ENCODE results near the gene GALNT2.

The GALNT2 gene

GRCh38 chr1:230170622-230171021 lies 103.6 kb downstream of the GALNT2 start:
- DNase-seq, result no peak

- no peak for DNase-seq
These were observed 104.4 kb downstream of the GALNT2 start for GRCh38 chr1:230171356-230172015.

GRCh38 chr1:230172016-230172537 lies 105.0 kb downstream of the GALNT2 start:
- DNase-seq, result no peak

GRCh38 chr1:230173187-230173975 lies 106.3 kb downstream of the GALNT2 start:
- no peak for DNase-seq

GRCh38 chr1:230174041-230174440 lies 107.0 kb downstream of the GALNT2 start:
- DNase-seq, result no peak

- no peak for DNase-seq
These were observed 107.6 kb downstream of the GALNT2 start for GRCh38 chr1:230174471-230175162.

DNA sequence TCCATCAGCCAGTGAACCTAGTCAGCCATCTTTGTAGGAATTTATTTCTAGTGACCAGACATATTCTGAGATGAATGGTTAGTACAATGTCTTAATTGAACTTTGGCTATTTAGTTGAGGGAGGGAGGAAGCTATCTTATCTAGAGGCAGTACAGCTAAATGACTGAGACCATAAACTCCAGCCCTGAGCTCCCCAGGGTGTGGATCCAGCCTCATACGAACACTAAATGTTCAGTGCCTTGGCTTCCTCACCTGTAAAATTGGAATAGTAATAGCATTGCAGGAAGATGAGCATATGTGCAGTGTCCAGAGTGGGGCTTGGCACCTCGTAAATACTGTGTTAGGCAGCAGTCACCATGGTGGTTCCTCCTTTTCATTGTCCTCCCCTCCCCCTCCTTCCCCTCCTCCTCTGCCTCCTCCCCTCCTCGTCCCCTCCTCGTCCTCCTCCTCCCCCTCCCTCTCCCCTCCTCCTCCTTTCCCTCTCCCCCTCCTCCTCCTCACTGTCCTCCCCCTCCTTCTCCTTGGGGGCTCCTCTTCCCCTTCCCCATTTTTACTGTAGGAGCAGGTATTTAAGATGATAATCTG lies 108.2 kb downstream of the GALNT2 start:
- DNase-seq, result no peak

GRCh38 chr1:230175839-230176238 lies 108.8 kb downstream of the GALNT2 start:
- DNase-seq, result no peak

DNA sequence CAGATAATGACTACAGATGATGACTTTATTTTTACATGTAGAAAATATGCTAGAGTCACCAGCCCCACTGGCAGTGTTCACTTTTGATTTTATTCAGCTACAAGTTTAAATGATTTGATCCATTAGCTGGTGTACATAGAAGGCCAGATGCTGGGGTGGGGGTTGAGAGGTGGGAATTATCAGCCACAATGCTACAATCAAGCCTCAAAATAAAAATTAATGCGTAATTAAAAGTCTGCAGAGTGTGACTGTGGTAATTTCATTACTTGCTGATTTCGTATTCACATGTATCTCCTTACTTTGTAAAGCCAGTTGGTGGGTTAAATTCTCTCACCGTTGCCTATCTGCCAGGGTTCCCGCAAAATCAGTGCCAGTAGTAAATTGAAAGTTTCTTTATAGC lies 109.3 kb downstream of the GALNT2 start:
- DNase-seq, result no peak

DNA sequence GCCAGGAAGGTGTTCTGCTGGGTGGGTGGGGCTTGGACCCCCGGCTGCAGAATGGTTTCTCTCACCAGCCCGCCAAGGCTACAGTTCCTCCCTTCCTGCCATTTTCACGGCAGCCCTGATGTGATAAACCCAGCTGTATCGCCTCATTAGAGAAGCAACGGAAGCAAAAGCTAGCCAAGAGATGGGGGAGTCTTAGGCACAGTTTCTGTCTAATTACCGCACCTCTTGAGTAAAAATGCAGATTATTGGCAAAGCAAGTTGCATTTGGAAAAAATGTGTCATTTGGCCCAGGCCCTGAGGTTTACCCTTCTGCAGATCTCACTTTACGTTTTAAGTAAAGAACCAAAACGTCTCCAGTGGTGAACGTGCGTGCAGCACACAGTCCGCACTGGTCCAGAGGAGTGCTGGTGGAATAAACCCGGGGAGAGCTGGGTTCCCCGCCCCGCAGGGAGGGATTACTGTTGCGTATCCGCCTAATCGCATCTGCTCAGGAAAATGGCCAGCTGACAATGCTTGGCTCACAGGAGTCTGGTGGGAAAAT lies 109.9 kb downstream of the GALNT2 start:
- no peak for DNase-seq

- no peak for DNase-seq
These were observed 112.2 kb downstream of the GALNT2 start for GRCh38 chr1:230179249-230179648.

DNA sequence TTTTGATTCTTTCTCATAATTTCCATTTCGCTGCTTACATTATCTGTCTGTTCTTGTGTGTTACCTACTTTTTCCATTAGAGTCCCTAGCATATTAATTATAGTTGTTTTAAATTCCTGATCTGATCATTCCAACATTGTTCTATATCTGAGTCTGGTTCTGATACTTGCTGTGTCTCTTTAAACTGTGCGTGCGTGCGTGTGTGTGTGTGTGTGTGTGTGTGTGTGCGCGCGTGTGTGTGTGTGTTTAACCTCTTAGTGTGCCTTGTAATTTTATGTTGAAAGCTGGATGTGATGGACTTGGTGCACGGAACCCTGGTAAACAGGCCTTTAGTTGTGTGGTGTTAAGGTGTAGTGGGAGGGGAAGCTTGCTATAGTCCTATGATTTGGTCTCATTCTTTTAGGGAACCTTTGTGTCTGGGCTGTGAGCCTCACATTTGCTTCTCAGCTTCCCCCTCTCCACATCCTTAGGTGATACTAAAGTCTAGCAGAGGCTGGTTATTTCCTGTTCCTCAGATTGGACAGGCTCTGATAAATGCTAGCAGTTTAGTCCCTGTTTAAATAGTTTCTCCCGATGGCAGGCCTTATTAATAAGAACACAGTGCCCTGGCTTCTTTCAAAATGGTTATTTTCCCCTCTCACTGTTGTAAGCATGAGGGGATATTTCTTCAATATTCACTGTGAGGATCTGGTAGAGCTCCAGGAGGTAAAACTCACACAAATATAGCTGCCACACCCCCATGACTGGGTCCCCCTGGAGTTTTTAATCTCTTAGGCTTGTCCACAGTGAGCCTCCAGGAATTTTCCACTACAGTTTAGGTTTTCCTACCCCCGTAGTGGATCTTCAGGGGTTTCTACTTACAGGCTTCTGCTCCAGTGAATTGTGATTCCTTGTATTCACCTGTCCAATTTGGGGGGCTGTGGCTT lies 118.3 kb downstream of the GALNT2 start:
- no peak for DNase-seq

DNA sequence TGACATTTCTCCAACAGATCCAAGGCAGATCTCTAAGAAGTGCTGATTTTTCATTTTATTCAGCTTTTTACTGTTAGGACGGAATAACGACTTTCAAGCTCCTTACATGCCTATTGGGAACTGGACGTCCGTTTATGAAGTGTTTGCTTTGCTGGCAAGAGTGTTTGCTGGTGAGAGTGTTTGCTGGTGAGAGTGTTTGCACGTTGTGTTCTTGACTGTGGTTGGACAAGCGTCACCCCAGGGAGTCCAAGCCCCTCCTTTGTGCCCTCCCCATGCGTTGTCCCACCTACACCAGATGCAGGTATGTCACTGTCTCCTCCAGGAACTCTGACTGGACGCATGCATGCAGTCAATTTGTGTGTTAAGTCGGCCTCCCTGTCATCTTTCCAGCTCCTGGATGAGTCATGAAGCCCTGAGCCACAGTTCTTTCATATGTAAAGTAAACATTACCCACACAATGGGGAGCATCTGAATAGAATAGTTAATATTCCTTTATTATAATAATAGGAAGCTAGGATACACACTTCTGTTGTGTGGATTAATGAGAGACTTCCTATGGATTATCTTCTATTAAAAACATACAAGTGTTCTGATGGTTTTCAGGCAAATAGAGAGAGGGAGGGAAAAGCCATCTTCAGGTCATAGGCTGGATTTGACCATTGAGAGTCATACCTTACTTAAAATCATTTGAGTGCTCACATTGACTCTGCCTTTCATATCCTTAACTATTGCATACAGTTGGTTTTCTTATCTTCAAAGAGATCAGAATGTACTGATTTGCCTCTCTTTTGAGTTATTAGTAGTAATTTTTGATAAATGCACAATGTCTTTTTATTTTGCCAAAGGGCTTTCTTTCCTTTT lies 119.2 kb downstream of the GALNT2 start:
- DNase-seq, result no peak

DNA sequence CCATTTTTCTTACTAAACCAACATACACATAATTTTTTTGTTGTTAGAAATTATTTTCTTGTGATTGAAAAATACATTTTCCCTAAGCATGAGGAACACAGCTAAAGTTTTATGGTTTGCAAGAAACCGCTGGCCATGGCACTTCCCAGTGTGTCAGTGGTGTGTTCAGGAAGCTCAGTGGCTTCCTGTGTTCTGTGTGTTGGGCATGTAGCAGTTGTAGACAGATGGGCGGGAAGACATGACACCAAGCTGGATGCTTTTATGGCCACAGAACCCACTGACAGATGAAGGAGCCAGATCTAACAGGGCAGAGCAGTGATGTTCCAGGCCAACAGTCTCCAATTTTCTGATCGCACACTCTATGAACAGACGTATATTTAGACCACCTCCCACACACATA lies 119.8 kb downstream of the GALNT2 start:
- no peak for DNase-seq

- DNase-seq, result no peak
These were observed 120.3 kb downstream of the GALNT2 start for GRCh38 chr1:230187290-230187689.

- DNase-seq, result no peak
These were observed 121.8 kb downstream of the GALNT2 start for GRCh38 chr1:230188826-230189225.

- no peak for DNase-seq
These were observed 122.3 kb downstream of the GALNT2 start for GRCh38 chr1:230189341-230189740.

- DNase-seq, result no peak
These were observed 122.8 kb downstream of the GALNT2 start for GRCh38 chr1:230189824-230190223.

- no peak for DNase-seq
These were observed 124.2 kb downstream of the GALNT2 start for GRCh38 chr1:230191079-230191804.

- DNase-seq, result no peak
These were observed 124.8 kb downstream of the GALNT2 start for GRCh38 chr1:230191855-230192254.
